K562 (cell line): ENCODE measurements around the gene PPP1R3C. TPM values are rescaled to one million over a fixed set of nuclear protein-coding genes. Genes with fewer than 3 reads are reported as not detected.
A peak's percentile ranks its signal among the peaks of the same experiment; 100 is the strongest.

Experiments
- ARID1B ChIP-seq: fragments of 450-650 bp; IDR thresholded peaks from 2 replicates; pipeline ENCODE4 v1.6.1; 2016; ENCODE audit warnings: antibody characterized with exemption, mild to moderate bottlenecking, inconsistent platforms
- CEBPZ ChIP-seq: fragments of 150-350 bp; IDR thresholded peaks from 2 replicates; pipeline ENCODE4 v1.6.1; 2014; ENCODE audit warnings: low read depth, mild to moderate bottlenecking, low read length, borderline replicate concordance
- DMBX1 ChIP-seq: fragments of 250-450 bp; sonication (Bioruptor Pico); IDR thresholded peaks from 2 replicates; pipeline ENCODE4 v1.8.0; 2022; ENCODE audit warnings: inconsistent platforms, mild to moderate bottlenecking, moderate library complexity, borderline replicate concordance
- ELF1 ChIP-seq: fragments of 200-800 bp; sonication (Bioruptor generic); IDR thresholded peaks from 2 replicates; pipeline ENCODE4 v1.6.1; 2016; ENCODE audit warnings: missing genetic modification characterization, missing compliant biosample characterization
- GABPA ChIP-seq: fragments of 200-800 bp; sonication (Bioruptor generic); conservative IDR thresholded peaks from 2 replicates; pipeline ENCODE4 v1.6.1; 2016; ENCODE audit warnings: low read depth, missing genetic modification characterization, missing compliant biosample characterization
- KLF10 ChIP-seq: fragments of 250-450 bp; sonication (Bioruptor Pico); IDR thresholded peaks from 2 replicates; pipeline ENCODE4 v1.6.1; 2021; ENCODE audit warnings: matching md5 sums
- MXI1 ChIP-seq: IDR thresholded peaks from 2 replicates; pipeline ENCODE4 v1.6.1; 2011; ENCODE audit warnings: low read depth, mild to moderate bottlenecking, improper control_type of control experiment, low read length
- NEUROD1 ChIP-seq: fragments of 150-350 bp; IDR thresholded peaks from 2 replicates; pipeline ENCODE4 v1.6.1; 2014; ENCODE audit warnings: borderline replicate concordance, low read length, low read depth; ENCODE audit not compliant: partially characterized antibody
- RCOR1 ChIP-seq, 2 experiments: IDR thresholded peaks; 2 replicates each; pipeline ENCODE4 v1.6.1; 2012; ENCODE audit warnings: low read depth in 2 of 2, low read length in 2 of 2, borderline replicate concordance in 1 of 2, improper control_type of control experiment in 1 of 2
- ZMIZ1 ChIP-seq, 2 experiments: fragments of 150-350 bp in 1 of 2; IDR thresholded peaks; 2 replicates each; pipeline ENCODE4 v1.6.1; 2012 to 2016; ENCODE audit warnings: low read depth in 2 of 2, low read length in 2 of 2, mild to moderate bottlenecking in 1 of 2, moderate library complexity in 1 of 2
- ZNF146 ChIP-seq: IDR thresholded peaks from one replicate; pipeline ENCODE4 v1.6.1; 2018; ENCODE audit warnings: missing compliant biosample characterization; ENCODE audit not compliant: unreplicated experiment
- ZNF165 ChIP-seq: fragments of 250-450 bp; sonication (Bioruptor Pico); IDR thresholded peaks from 2 replicates; pipeline ENCODE4 v1.4.0; 2020; ENCODE audit warnings: borderline replicate concordance
- ZNF174 ChIP-seq: fragments of 250-450 bp; sonication (Bioruptor Pico); IDR thresholded peaks from 2 replicates; pipeline ENCODE4 v1.4.0; 2020; ENCODE audit warnings: mild to moderate bottlenecking
- ZNF263 ChIP-seq: sonication (generic); formaldehyde crosslinking; IDR thresholded peaks from 2 replicates; pipeline ENCODE4 v1.8.0; 2022; ENCODE audit warnings: mild to moderate bottlenecking, missing genetic modification reagents, borderline replicate concordance
- ZNF668 ChIP-seq: fragments of 250-450 bp; sonication (Bioruptor Pico); IDR thresholded peaks from 2 replicates; pipeline ENCODE4 v1.8.0; 2022; ENCODE audit warnings: mild to moderate bottlenecking, inconsistent platforms
- ZNF764 ChIP-seq: fragments of 250-450 bp; sonication (Bioruptor Pico); IDR thresholded peaks from 2 replicates; pipeline ENCODE4 v1.4.0; 2020; ENCODE audit warnings: low read depth, mild to moderate bottlenecking, moderate library complexity
- polyA plus RNA-seq, 8 experiments: library from polyadenylated mRNA; depleted of rRNA in 4 of 8; stranded (reverse) in 5 of 8; unstranded in 3 of 8; fragments of >200 nt; fragmentation: Nextera tagmentation in 2 of 8; fragmentation: Illumina TruSeq in 1 of 8; extraction: Ambion mirVana in 2 of 8; extraction: Trizol in 1 of 8; gene quantifications; 2 replicates each; pipeline versions ENCODE4 v1.2.1 to v1.2.3, GENCODE V29; 2011 to 2014; ENCODE audit warnings: inconsistent platforms in 1 of 8, missing spikeins in 1 of 8
- total RNA-seq, 7 experiments: library from RNA; depleted of rRNA in 6 of 7; stranded (reverse); fragments of >200 nt in 6 of 7; fragmentation: Illumina TruSeq in 2 of 7; extraction: Trizol in 2 of 7; gene quantifications; 2 replicates each; pipeline versions ENCODE4 v1.2.1 to v1.2.3, GENCODE V29; 2011 to 2021; ENCODE audit warnings: low replicate concordance in 1 of 7
- TF ChIP-seq, protein P1 (sequence below): sonication (generic); formaldehyde crosslinking; IDR thresholded peaks from 2 replicates; pipeline ENCODE4 v1.8.0; 2022; ENCODE audit warnings: mild to moderate bottlenecking, missing genetic modification reagents

The PPP1R3C gene
- total and polyA plus RNA-seq, 9 of the 15 experiments (the other 6 are each of a cell fraction or from before 2014, with no cell fraction given): 0.06 to 0.24 (median 0.12) TPM; not detected in 3

- TF ChIP-seq CEBPZ (no peak), ZMIZ1 (IDR thresholded peaks at IDR 0.05; ENCODE audit: low read depth in 2 of 2, low read length in 2 of 2) (peak in 1 of 2 experiments; percentile 72; a peak in 1 of 4 replicates), ARID1B (peak; percentile 95), GABPA (tag) (no peak), KLF10 (no peak), MXI1 (no peak), ZNF165 (no peak), ZNF668 (CRISPR knock-in tag) (no peak), ZNF146 (no peak), ELF1 (tag) (no peak), ZNF263 (CRISPR knock-in tag) (no peak), NEUROD1 (no peak), ZNF764 (CRISPR knock-in tag) (no peak), RCOR1 (IDR thresholded peaks at IDR 0.05; ENCODE audit: borderline replicate concordance in 1 of 2, low read depth in 2 of 2, low read length in 2 of 2) (peak in 1 of 2 experiments; percentile 67; a peak in 1 of 4 replicates), ZNF174 (CRISPR knock-in tag) (no peak), DMBX1 (CRISPR knock-in tag) (no peak)
- TF ChIP-seq, protein P1, sequence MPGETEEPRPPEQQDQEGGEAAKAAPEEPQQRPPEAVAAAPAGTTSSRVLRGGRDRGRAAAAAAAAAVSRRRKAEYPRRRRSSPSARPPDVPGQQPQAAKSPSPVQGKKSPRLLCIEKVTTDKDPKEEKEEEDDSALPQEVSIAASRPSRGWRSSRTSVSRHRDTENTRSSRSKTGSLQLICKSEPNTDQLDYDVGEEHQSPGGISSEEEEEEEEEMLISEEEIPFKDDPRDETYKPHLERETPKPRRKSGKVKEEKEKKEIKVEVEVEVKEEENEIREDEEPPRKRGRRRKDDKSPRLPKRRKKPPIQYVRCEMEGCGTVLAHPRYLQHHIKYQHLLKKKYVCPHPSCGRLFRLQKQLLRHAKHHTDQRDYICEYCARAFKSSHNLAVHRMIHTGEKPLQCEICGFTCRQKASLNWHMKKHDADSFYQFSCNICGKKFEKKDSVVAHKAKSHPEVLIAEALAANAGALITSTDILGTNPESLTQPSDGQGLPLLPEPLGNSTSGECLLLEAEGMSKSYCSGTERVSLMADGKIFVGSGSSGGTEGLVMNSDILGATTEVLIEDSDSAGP (CRISPR knock-in tag): no peak
Measured at GRCh38 chr10:91590904-91591796, 41.7 kb downstream of the PPP1R3C start (continued).
